ENCODE measurements around the gene CHAD.

GRCh38 chr17:50459756-50460155 lies 8.9 kb downstream of the CHAD start:
- TF ChIP-seq, protein P1, sequence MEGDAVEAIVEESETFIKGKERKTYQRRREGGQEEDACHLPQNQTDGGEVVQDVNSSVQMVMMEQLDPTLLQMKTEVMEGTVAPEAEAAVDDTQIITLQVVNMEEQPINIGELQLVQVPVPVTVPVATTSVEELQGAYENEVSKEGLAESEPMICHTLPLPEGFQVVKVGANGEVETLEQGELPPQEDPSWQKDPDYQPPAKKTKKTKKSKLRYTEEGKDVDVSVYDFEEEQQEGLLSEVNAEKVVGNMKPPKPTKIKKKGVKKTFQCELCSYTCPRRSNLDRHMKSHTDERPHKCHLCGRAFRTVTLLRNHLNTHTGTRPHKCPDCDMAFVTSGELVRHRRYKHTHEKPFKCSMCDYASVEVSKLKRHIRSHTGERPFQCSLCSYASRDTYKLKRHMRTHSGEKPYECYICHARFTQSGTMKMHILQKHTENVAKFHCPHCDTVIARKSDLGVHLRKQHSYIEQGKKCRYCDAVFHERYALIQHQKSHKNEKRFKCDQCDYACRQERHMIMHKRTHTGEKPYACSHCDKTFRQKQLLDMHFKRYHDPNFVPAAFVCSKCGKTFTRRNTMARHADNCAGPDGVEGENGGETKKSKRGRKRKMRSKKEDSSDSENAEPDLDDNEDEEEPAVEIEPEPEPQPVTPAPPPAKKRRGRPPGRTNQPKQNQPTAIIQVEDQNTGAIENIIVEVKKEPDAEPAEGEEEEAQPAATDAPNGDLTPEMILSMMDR (IDR thresholded peaks at IDR 0.05), result no peak
- no peak for TF ChIP-seq POLR2A (IDR thresholded peaks at IDR 0.05)

Measured in sigmoid colon (tissue), 3 donors.